LNCaP clone FGC (cell line): ENCODE data around the gene SIGLEC15.
A peak's percentile ranks its signal among the peaks of the same experiment; 100 is the strongest.

ENCODE experiments used
- DNase-seq: peaks from one replicate; pipeline ENCODE4 v3.0.0-alpha.2; 2011; ENCODE audit warnings: low read depth
- H3K4me3 ChIP-seq: 2 replicates; pipeline ENCODE4 v1.5.1; 2011; ENCODE audit warnings: mild to moderate bottlenecking, low read depth, low read length, control low read depth
- TF ChIP-seq, protein P1 (sequence below): IDR thresholded peaks from 2 replicates; pipeline ENCODE4 v1.5.1; 2012; ENCODE audit warnings: mild to moderate bottlenecking; ENCODE audit not compliant: control insufficient read depth, insufficient read depth; ENCODE audit errors: extremely low read depth

Gene SIGLEC15

DNA sequence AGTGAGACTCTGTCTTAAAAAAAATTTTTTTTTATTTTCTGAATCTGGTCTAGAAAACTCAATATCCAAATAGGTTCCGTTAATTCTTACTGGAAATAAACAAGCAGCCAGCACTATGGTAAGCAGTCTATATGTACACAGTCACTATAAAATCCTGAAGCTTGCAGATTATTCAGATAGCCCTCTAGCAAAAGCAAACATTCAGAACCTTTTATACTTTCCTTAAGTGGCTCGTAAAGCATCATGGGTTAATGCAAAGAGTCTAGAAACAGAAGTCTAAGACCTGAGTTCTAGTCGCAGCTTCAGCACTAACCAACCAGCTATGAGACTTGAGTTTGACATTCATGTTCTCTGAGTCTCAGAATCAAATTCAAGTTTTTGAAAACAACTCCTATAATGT, 51.9 kb downstream of the SIGLEC15 start:
- no peak overlapping the region for H3K4me3 ChIP-seq
- TF ChIP-seq, protein P1, sequence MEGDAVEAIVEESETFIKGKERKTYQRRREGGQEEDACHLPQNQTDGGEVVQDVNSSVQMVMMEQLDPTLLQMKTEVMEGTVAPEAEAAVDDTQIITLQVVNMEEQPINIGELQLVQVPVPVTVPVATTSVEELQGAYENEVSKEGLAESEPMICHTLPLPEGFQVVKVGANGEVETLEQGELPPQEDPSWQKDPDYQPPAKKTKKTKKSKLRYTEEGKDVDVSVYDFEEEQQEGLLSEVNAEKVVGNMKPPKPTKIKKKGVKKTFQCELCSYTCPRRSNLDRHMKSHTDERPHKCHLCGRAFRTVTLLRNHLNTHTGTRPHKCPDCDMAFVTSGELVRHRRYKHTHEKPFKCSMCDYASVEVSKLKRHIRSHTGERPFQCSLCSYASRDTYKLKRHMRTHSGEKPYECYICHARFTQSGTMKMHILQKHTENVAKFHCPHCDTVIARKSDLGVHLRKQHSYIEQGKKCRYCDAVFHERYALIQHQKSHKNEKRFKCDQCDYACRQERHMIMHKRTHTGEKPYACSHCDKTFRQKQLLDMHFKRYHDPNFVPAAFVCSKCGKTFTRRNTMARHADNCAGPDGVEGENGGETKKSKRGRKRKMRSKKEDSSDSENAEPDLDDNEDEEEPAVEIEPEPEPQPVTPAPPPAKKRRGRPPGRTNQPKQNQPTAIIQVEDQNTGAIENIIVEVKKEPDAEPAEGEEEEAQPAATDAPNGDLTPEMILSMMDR = no peak
- peak; percentile 84 for DNase-seq

DNA sequence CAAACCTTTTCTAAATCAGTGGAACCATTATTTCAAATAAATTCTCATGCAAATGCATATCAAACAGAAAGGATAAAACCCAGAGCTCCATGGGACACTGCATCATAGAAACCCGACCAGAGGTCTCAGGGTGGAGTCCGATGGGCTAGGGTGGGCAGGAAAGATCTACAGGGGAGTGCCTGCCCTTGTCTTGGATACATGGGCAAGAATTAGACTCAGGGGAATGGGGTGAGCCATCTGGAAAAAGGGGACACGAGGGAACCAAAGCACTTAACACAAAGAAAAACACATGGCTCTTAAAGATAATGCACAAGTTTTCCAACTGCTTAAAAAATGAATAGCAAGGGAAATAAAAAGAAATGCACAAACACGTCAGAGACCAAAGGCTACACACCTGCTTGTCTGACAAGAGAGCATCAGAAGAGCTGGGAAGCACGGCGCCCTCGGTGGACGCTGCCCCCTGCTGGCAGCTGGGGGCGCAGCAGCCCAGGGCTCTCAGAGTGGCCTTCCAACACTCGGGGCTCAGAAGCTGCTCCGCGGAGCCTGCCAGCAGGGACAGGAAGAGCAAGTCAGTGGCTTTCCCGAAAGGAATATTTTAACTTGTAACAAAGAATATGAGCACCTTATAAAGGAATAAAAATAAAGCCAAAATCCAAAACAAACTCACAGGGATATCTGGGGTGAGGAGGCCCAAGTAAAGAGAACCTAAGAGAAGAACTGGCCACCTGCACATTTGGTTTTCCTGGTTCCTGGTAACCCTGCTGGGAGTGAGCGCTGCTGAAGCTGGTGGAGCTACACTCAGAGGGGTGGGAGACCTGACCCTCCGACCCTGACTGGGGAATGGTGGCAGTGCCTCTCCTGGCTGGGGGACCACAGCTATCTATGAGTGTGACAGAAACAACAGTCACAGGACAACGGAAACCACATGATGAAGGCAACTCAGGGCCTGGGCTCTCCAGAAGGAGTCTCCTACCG, 54.5 kb downstream of the SIGLEC15 start:
- DNase-seq = no peak
- no peak overlapping the region for H3K4me3 ChIP-seq
- TF ChIP-seq, protein P1 = peak; percentile 96

DNA sequence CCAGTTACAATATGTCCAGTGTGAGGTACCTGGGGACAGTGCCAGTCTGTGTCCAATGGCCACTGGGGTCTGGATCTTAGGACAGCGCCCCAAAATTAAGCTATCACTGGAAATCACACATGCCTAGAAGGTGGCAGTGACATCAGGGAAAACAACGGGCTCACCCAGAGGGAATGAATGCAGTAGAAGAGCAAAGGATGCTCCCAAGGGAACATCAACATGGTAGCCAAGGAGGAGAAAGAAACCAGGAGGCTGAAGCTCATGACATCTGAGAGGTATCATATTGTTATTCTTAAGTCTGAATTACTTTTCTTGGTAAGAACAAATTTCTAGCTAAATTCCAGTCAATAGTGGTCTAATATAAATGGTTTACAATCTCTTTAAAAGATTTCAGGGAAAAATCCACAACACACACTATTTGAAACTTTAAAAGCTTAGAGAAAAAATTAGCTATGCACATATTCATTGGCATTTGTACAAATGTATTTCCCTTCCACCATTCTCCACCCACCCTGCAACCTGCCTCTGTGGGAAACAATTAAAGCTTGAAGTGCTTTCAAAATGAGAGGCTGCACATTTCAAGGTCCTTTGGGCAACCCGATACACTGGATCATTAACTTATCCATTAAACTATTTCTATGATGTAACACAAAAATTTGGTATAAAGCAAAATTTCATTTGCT, 55.5 kb downstream of the SIGLEC15 start:
- TF ChIP-seq, protein P1 = no peak
- H3K4me3 ChIP-seq = no peak overlapping the region
- no peak for DNase-seq

DNA sequence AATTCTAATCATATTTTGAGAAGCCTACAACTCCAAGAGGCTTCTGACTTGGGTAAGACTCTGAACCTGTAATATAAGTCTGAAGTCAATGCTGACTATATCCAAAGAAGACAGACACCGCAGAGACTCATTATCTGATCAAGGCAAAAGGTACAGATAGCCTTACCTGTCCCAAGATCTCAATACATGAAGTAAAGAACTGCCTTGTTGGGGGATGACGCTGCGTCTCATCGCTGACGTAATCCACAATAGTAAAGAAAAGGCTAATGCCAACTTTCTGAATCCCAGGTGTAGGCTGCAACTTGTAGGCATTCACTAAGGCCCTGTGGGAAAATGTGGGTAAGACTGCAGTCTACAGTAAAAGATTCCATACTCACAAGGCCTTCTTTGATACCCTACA, 62.1 kb downstream of the SIGLEC15 start:
- no peak for DNase-seq
- TF ChIP-seq, protein P1 = no peak
- H3K4me3 ChIP-seq = no peak overlapping the region

DNA sequence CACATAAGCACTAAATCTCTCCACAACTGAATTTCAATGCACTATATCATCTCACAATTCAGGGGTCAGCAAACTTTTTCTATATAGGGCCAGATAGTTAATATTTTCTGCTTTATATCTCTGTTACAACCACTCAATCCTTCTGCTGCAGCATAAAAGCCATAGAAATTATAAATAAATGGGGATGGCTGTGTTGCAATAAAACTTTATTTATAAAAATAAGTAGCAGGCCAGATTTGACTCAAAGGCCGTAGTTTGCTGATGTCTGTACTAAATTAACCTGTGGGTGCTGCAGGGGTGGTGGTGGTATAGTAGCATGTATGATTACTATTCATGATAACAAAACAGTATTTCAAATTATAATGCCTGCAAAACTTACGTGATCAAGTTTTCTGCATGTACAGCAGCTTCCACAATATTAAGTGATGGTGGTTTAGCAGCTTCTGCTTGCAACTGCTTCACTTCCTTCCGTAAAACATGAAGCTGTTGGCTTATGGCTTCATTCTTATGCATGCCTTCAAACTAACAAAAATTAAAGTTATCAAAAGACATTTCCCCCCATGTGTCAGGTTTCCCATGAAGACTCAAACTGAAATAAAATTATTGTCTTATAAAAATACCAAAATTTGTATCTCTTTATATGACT, 64.1 kb downstream of the SIGLEC15 start:
- TF ChIP-seq, protein P1 = no peak
- no peak overlapping the region for H3K4me3 ChIP-seq
- no peak for DNase-seq

DNA sequence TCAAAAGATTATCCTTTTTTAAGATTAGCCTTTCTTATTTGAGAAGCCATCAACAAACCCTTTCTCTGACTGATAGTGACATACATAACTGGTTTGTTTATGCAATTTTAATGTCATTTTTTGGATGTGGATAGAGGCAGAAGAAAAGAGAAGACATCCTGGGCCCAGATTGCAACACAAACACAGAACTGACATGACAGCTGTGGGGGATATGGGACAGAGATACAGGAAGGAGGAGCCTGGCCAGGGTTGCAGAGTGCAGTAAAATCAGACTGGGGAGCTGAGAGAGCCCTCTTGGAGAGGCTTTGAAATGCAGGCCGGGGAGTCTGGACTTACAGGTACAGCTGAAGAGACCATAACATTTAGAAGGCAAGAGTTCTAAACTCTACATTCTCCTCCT, 65.1 kb downstream of the SIGLEC15 start:
- H3K4me3 ChIP-seq = no peak overlapping the region
- TF ChIP-seq, protein P1 = no peak
- DNase-seq = no peak
